ENCODE results near the gene LRMDA. TPM values are rescaled to one million over a fixed set of nuclear protein-coding genes. Genes with fewer than 3 reads are reported as not detected.

Gene LRMDA
- total RNA-seq, 1 experiment from 2014 or later: 1.2 TPM

DNA sequence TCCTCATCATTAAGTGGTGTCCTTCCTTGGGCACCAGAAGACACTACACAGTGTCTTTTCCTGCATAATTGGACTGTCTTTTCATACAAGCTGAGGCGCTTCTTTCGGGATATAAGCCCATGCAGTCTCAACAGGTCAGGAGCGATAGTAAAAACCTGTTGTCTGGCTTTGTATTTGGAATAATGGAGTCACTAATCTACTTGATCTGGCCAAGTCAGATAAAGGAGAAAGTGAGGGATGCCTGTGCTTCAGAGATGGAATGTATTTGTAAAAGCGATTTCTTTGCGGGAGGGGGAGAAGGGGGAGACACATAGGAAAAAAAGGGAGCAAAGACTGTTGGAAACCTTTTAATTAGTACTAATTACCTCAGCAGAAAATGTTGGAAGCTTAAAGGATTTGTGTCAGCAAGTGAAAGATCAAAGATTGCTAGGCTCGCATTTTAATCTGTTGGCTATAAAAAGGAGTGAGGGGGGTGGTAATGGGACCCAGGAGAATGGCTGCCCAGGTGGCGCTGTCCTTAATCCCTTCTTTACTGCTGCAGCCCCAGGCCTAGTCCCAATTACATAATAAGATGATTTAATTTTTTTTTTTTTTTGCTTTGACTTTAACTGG lies 581.4 kb downstream of the LRMDA start:
- ChIA-PET CTCF (no interaction called here), POLR2A (ENCODE audit: unreplicated experiment) (no interaction called here)
- Histone ChIP-seq H3K27me3 (ENCODE audit: low read length) (peaks cover 52% of the 10 kb centered on the region), H3K4me1 (ENCODE audit: insufficient read depth, low read length) (no peaks in the 10 kb centered on the region), H2AFZ (ENCODE audit: low read length) (no peak overlapping the region), H3K9ac (ENCODE audit: low read length) (no peak overlapping the region), H3K4me2 (ENCODE audit: low read length) (no peak overlapping the region), H3K9me3 (ENCODE audit: low read length) (no peaks in the 10 kb centered on the region), H3K27ac (ENCODE audit: low read length) (no peak overlapping the region), H3K79me2 (ENCODE audit: low read length) (no peaks in the 10 kb centered on the region), H4K20me1 (ENCODE audit: low read length) (no peaks in the 10 kb centered on the region), H3K4me3 (ENCODE audit: low read length) (no peak overlapping the region), H3F3A (ENCODE audit: low read length, unreplicated experiment) (no peaks in the 10 kb centered on the region), H3K36me3 (ENCODE audit: low read depth, low read length) (no peaks in the 10 kb centered on the region), H3K9me2 (replicated peaks; ENCODE audit: low read length) (no peaks in the 10 kb centered on the region)
- ATAC-seq (no peak), DNase-seq (no peak)
- TF ChIP-seq, protein P1, sequence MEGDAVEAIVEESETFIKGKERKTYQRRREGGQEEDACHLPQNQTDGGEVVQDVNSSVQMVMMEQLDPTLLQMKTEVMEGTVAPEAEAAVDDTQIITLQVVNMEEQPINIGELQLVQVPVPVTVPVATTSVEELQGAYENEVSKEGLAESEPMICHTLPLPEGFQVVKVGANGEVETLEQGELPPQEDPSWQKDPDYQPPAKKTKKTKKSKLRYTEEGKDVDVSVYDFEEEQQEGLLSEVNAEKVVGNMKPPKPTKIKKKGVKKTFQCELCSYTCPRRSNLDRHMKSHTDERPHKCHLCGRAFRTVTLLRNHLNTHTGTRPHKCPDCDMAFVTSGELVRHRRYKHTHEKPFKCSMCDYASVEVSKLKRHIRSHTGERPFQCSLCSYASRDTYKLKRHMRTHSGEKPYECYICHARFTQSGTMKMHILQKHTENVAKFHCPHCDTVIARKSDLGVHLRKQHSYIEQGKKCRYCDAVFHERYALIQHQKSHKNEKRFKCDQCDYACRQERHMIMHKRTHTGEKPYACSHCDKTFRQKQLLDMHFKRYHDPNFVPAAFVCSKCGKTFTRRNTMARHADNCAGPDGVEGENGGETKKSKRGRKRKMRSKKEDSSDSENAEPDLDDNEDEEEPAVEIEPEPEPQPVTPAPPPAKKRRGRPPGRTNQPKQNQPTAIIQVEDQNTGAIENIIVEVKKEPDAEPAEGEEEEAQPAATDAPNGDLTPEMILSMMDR (conservative IDR thresholded peaks at IDR 0.05; ENCODE audit: low read depth, low read length): peak; percentile 51
- TF ChIP-seq EZH2phosphoT487 (IDR thresholded peaks at IDR 0.05; ENCODE audit: borderline replicate concordance, low read length): no peak
- intact Hi-C loops (cut with micrococcal nuclease): no loop called here
- no TSS peak for BruUV-seq (replicated peaks)

DNA sequence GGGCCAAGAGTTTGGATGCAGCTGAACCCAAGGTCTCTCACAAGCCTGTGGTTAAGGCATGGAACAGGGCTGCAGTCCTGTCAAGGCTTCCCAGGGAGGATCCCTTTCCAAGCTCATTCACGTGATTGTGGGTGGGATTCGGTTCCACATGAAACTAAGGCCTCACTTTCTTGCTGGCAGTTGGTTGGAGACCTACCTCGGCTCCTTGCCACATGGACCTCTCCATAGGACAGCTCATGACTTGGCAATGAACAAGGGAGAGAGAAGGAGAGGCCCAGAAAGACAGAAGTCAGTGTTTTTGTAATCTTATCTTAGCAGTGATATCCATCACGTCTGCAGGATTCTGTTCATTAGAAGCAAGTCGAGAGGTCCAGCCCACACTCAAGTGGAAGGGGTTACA lies 583.8 kb downstream of the LRMDA start:
- DNase-seq: no peak
- no peak overlapping the region for H3K4me3 ChIP-seq (ENCODE audit: low read length)
- no peaks in the 10 kb centered on the region for H4K20me1 ChIP-seq (ENCODE audit: low read length)
- no TSS peak for BruUV-seq (replicated peaks)
- H3K27ac ChIP-seq (ENCODE audit: low read length): no peak overlapping the region
- no peak for ATAC-seq
- TF ChIP-seq EZH2phosphoT487 (IDR thresholded peaks at IDR 0.05; ENCODE audit: borderline replicate concordance, low read length) (no peak), EZH2 (IDR thresholded peaks at IDR 0.05; ENCODE audit: low read length, unreplicated experiment) (no peak)
- TF ChIP-seq, protein P1 (conservative IDR thresholded peaks at IDR 0.05; ENCODE audit: low read depth, low read length): no peak
- no peaks in the 10 kb centered on the region for H3F3A ChIP-seq (ENCODE audit: low read length, unreplicated experiment)
- intact Hi-C loops (cut with micrococcal nuclease): no loop called here
- no peaks in the 10 kb centered on the region for H3K79me2 ChIP-seq (ENCODE audit: low read length)
- no peaks in the 10 kb centered on the region for H3K4me1 ChIP-seq (ENCODE audit: insufficient read depth, low read length)
- H3K9ac ChIP-seq (ENCODE audit: low read length): no peak overlapping the region
- ChIA-PET CTCF (no interaction called here), POLR2A (ENCODE audit: unreplicated experiment) (no interaction called here)
- H3K9me2 ChIP-seq (replicated peaks; ENCODE audit: low read length): no peaks in the 10 kb centered on the region
- no peak overlapping the region for H3K4me2 ChIP-seq (ENCODE audit: low read length)
- H3K36me3 ChIP-seq (ENCODE audit: low read depth, low read length): no peaks in the 10 kb centered on the region
- no peak overlapping the region for H2AFZ ChIP-seq (ENCODE audit: low read length)
- H3K27me3 ChIP-seq (ENCODE audit: low read length): peaks cover 44% of the 10 kb centered on the region
- H3K9me3 ChIP-seq (ENCODE audit: low read length): no peaks in the 10 kb centered on the region

DNA sequence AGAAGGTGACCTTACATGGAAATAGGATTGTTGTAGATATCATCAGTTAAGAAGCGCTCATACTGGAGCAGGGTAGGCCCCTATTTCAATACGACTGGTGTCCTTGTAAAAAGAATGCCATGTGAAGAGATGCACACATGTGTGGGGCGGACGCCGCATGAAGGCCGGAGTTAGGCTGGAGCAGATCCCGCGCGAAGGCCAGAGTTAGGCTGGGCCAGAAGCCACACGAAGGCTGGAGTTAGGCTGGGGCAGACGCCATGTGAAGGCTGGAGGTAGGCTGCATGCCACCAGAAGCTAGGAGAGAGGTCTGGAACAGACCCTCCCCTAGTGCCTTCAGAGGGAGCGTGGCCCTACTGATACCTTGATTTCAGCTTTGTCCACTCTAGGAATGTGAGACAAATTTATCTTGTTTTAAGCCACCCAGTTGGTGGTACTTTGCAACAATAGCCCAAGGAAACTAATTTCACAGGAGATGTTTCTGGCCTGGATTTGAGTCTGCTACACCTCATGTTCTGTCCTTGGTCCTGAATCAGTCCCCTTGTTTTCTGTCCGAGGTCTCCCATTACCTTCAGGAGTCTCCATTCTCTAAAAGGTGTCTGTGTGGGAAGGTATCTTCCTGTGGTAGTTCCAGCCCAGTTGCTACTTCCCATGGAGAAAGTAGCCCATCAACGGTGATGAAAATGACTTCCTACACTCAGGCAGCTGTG lies 585.8 kb downstream of the LRMDA start:
- ChIA-PET CTCF (interaction anchor here (0.5 kb wide), 1 partner anchor 146 kb away, joined by 3 read pairs; no protein-coding TSS in a partner anchor), POLR2A (ENCODE audit: unreplicated experiment) (no interaction called here)
- Histone ChIP-seq H3K36me3 (ENCODE audit: low read depth, low read length) (no peaks in the 10 kb centered on the region), H4K20me1 (ENCODE audit: low read length) (no peaks in the 10 kb centered on the region), H3K4me3 (ENCODE audit: low read length) (no peak overlapping the region), H2AFZ (ENCODE audit: low read length) (no peak overlapping the region), H3K9me3 (ENCODE audit: low read length) (no peaks in the 10 kb centered on the region), H3K9ac (ENCODE audit: low read length) (no peak overlapping the region), H3K4me2 (ENCODE audit: low read length) (no peak overlapping the region), H3F3A (ENCODE audit: low read length, unreplicated experiment) (no peaks in the 10 kb centered on the region), H3K27ac (ENCODE audit: low read length) (no peak overlapping the region), H3K27me3 (ENCODE audit: low read length) (peaks cover 30% of the 10 kb centered on the region), H3K79me2 (ENCODE audit: low read length) (no peaks in the 10 kb centered on the region), H3K9me2 (replicated peaks; ENCODE audit: low read length) (no peaks in the 10 kb centered on the region), H3K4me1 (ENCODE audit: insufficient read depth, low read length) (no peaks in the 10 kb centered on the region)
- DNase-seq (peak; percentile 63), ATAC-seq (no peak)
- intact Hi-C loops (cut with micrococcal nuclease): no loop called here
- TF ChIP-seq, protein P1 (conservative IDR thresholded peaks at IDR 0.05; ENCODE audit: low read depth, low read length): no peak
- no peak for TF ChIP-seq EZH2 (IDR thresholded peaks at IDR 0.05; ENCODE audit: low read length, unreplicated experiment)
- TF ChIP-seq EZH2phosphoT487 (IDR thresholded peaks at IDR 0.05; ENCODE audit: borderline replicate concordance, low read length): no peak
- BruUV-seq (replicated peaks): no TSS peak
